Choroid plexus epithelial cell (primary cell): ENCODE data around the gene TRIP4.
"Not testable (repeated sequence)": the region's sequence is repeated elsewhere in the genome, so short reads cannot be mapped to it uniquely, and the experiment has no call there.

Source experiments
- DNase-seq: peaks from one replicate; pipeline ENCODE4 v3.0.0-alpha.2; 2010; ENCODE audit warnings: low read depth
- H3K4me3 ChIP-seq: 2 replicates; pipeline ENCODE4 v1.5.1; 2011; ENCODE audit warnings: low read depth, mild to moderate bottlenecking, control low read depth, low read length, moderate library complexity
- CTCF ChIP-seq: conservative IDR thresholded peaks from 2 replicates; pipeline ENCODE4 v1.5.1; 2011; ENCODE audit warnings: low read depth, mild to moderate bottlenecking, control low read depth, inconsistent platforms, low read length, moderate library complexity

TRIP4 gene

GRCh38 chr15:64381000-64381751 is 6.5 kb upstream of the TRIP4 start, which contains the start of gene PCLAF:
Gene PCLAF (minus strand): TSS chr15:64381441. CDS start chr15:64381371, 70 bp downstream.
- peak within 1 kb of the TSS; percentile 70 for H3K4me3 ChIP-seq
- no peak for TF ChIP-seq CTCF
- DNase-seq = peak; percentile 97

GRCh38 chr15:64383760-64384159 is 3.9 kb upstream of the TRIP4 start:
- H3K4me3 ChIP-seq = no peak overlapping the region
- DNase-seq = no peak
- no peak for TF ChIP-seq CTCF

- H3K4me3 ChIP-seq = no peak overlapping the region
- TF ChIP-seq CTCF = no peak
- DNase-seq = no peak
Observed at GRCh38 chr15:64386291-64386690, 1.3 kb upstream of the TRIP4 start.

- no peak for DNase-seq
- TF ChIP-seq CTCF = no peak
- H3K4me3 ChIP-seq = no peak overlapping the region
Observed at GRCh38 chr15:64389036-64389435, 1.4 kb downstream of the TRIP4 start.

GRCh38 chr15:64392471-64392870 is 4.8 kb downstream of the TRIP4 start:
- DNase-seq, H3K4me3 ChIP-seq: not testable (repeated sequence)

GRCh38 chr15:64396789-64397188 is 9.2 kb downstream of the TRIP4 start:
- DNase-seq = no peak
- no peak for TF ChIP-seq CTCF
- H3K4me3 ChIP-seq = no peak overlapping the region

GRCh38 chr15:64398575-64398974 is 10.9 kb downstream of the TRIP4 start:
- TF ChIP-seq CTCF = no peak
- no peak overlapping the region for H3K4me3 ChIP-seq
- no peak for DNase-seq
